ENCODE results near the gene STPG4. TPM values are rescaled to one million over a fixed set of nuclear protein-coding genes. Genes with fewer than 3 reads are reported as not detected.

STPG4 gene
- polyA plus RNA-seq, 3 donors: 0.20 to 0.24 TPM; not detected in 1

DNA sequence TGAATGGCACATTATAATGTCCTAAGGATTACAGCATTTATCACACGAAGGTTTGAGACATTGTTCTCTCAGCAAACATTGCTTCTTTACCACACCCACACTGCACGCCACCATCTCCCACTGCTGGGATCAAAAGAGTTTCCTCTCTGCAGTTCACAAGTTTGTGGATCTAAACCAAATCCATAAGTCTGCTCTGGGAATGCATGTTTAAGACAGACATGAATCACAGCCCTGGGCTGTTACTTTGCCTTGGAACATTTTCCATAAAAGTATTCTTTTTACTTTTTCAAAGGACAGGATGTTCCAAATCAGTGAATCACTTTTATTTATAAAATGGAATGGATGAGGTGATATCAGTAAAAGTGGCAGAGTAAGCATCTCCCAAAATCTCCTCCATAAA is 36.1 kb downstream of the STPG4 start:
- H3K4me3 Mint-ChIP-seq: no peak overlapping the region
- no peak overlapping the region for H2AFZ ChIP-seq (ENCODE audit: insufficient read depth, low read depth, low read length, poor library complexity, severe bottlenecking)
- no peak for DNase-seq
- H3K27me3 Mint-ChIP-seq (ENCODE audit: low read depth in 3 of 3): peaks cover 2 to 4% (median 3%) of the 10 kb centered on the region in 3 donors
- H3K27me3 ChIP-seq (ENCODE audit: control insufficient read depth in 2 of 2, insufficient read depth in 2 of 2, low read length in 2 of 2): no peaks in the 10 kb centered on the region
- peaks cover 0 to 2% (median 0%) of the 10 kb centered on the region in 7 donors for H3K9me3 Mint-ChIP-seq
- H3K4me3 ChIP-seq (replicated peaks in 1 of 3; ENCODE audit: low read depth in 2 of 3, low read length in 3 of 3): no peak overlapping the region
- no peak overlapping the region for H3K9ac ChIP-seq (ENCODE audit: insufficient read depth, low read length, poor library complexity, severe bottlenecking)
- H3K79me2 ChIP-seq (ENCODE audit: insufficient read depth, low read length): no peaks in the 10 kb centered on the region
- peak overlapping the region in 1 of 7 donors; percentile 36 for H3K27ac Mint-ChIP-seq
- H3K4me2 ChIP-seq (replicated peaks; ENCODE audit: extremely low read depth, low read length, poor library complexity, severe bottlenecking): no peak overlapping the region
- no peaks in the 10 kb centered on the region for H3K36me3 Mint-ChIP-seq
- intact Hi-C loops (cut with micrococcal nuclease): no loop called here
- H3K36me3 ChIP-seq (replicated peaks in 1 of 2; ENCODE audit: control insufficient read depth in 1 of 2, insufficient read depth in 2 of 2, low read length in 2 of 2): no peaks in the 10 kb centered on the region
- peaks cover 19% of the 10 kb centered on the region for H3K4me1 Mint-ChIP-seq
- peaks cover 0 to 5% of the 10 kb centered on the region in 2 donors for H3K4me1 ChIP-seq (ENCODE audit: control insufficient read depth in 1 of 2, insufficient read depth in 2 of 2, low read length in 2 of 2)
- H3K9me3 ChIP-seq (replicated peaks in 1 of 2; ENCODE audit: control insufficient read depth in 1 of 2, insufficient read depth in 1 of 2, low read length in 2 of 2): no peaks in the 10 kb centered on the region
- no peaks in the 10 kb centered on the region for H4K20me1 ChIP-seq (ENCODE audit: insufficient read depth, low read length)
- no peak overlapping the region for H3K27ac ChIP-seq (ENCODE audit: low read depth in 1 of 2, low read length in 2 of 2)
- WGBS (ENCODE audit: insufficient coverage): 100% methylated on average over 1 of the region's 2 CpGs
- TF ChIP-seq, protein P1, sequence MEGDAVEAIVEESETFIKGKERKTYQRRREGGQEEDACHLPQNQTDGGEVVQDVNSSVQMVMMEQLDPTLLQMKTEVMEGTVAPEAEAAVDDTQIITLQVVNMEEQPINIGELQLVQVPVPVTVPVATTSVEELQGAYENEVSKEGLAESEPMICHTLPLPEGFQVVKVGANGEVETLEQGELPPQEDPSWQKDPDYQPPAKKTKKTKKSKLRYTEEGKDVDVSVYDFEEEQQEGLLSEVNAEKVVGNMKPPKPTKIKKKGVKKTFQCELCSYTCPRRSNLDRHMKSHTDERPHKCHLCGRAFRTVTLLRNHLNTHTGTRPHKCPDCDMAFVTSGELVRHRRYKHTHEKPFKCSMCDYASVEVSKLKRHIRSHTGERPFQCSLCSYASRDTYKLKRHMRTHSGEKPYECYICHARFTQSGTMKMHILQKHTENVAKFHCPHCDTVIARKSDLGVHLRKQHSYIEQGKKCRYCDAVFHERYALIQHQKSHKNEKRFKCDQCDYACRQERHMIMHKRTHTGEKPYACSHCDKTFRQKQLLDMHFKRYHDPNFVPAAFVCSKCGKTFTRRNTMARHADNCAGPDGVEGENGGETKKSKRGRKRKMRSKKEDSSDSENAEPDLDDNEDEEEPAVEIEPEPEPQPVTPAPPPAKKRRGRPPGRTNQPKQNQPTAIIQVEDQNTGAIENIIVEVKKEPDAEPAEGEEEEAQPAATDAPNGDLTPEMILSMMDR (IDR thresholded peaks at IDR 0.05): no peak

DNA sequence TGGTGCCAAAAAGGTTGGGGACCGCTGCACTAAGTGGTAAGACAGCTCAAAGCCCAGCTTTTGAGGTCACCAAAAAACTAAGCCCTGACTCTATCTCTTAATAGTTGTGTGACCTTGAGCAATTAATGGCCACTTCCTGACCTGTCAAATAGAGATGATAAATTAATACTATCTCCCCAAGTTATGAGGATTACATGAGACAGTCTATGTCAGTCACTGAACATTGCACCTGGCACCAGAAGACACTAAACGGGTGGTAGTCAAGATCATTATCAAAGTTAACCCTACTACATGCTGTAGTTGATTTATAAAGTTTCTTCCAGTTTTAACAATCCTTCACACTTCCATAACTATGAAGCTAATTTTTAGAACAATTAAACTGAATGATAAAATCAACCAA is 36.5 kb downstream of the STPG4 start:
- no peak overlapping the region for H3K4me2 ChIP-seq (replicated peaks; ENCODE audit: extremely low read depth, low read length, poor library complexity, severe bottlenecking)
- H3K4me1 ChIP-seq (ENCODE audit: control insufficient read depth in 1 of 2, insufficient read depth in 2 of 2, low read length in 2 of 2): peaks cover 0 to 5% of the 10 kb centered on the region in 2 donors
- no peaks in the 10 kb centered on the region for H3K27me3 ChIP-seq (ENCODE audit: control insufficient read depth in 2 of 2, insufficient read depth in 2 of 2, low read length in 2 of 2)
- peaks cover 19% of the 10 kb centered on the region for H3K4me1 Mint-ChIP-seq
- H3K36me3 Mint-ChIP-seq: no peaks in the 10 kb centered on the region
- WGBS (ENCODE audit: insufficient coverage): no CpG with 5 or more reads among the region's 2 CpGs
- H3K27me3 Mint-ChIP-seq (ENCODE audit: low read depth in 3 of 3): peaks cover 2 to 4% (median 3%) of the 10 kb centered on the region in 3 donors
- H2AFZ ChIP-seq (ENCODE audit: insufficient read depth, low read depth, low read length, poor library complexity, severe bottlenecking): no peak overlapping the region
- peaks cover 0 to 2% (median 0%) of the 10 kb centered on the region in 7 donors for H3K9me3 Mint-ChIP-seq
- H3K9ac ChIP-seq (ENCODE audit: insufficient read depth, low read length, poor library complexity, severe bottlenecking): no peak overlapping the region
- no peak for DNase-seq
- TF ChIP-seq, protein P1 (IDR thresholded peaks at IDR 0.05): no peak
- no peaks in the 10 kb centered on the region for H3K9me3 ChIP-seq (replicated peaks in 1 of 2; ENCODE audit: control insufficient read depth in 1 of 2, insufficient read depth in 1 of 2, low read length in 2 of 2)
- no peaks in the 10 kb centered on the region for H4K20me1 ChIP-seq (ENCODE audit: insufficient read depth, low read length)
- no peak overlapping the region for H3K4me3 Mint-ChIP-seq
- no peak overlapping the region for H3K4me3 ChIP-seq (replicated peaks in 1 of 3; ENCODE audit: low read depth in 2 of 3, low read length in 3 of 3)
- no peaks in the 10 kb centered on the region for H3K79me2 ChIP-seq (ENCODE audit: insufficient read depth, low read length)
- H3K27ac ChIP-seq (ENCODE audit: low read depth in 1 of 2, low read length in 2 of 2): no peak overlapping the region
- no peak overlapping the region for H3K27ac Mint-ChIP-seq
- intact Hi-C loops (cut with micrococcal nuclease): no loop called here
- no peaks in the 10 kb centered on the region for H3K36me3 ChIP-seq (replicated peaks in 1 of 2; ENCODE audit: control insufficient read depth in 1 of 2, insufficient read depth in 2 of 2, low read length in 2 of 2)

Measured in CD14-positive monocyte (primary cell).